Muscle layer of duodenum (tissue), 2 donors: ENCODE measurements around the gene RBPMS2.
A peak's percentile ranks its signal among the peaks of the same experiment; 100 is the strongest.

ENCODE experiments used
- H3K27ac ChIP-seq: one replicate; pipeline ENCODE4 v1.7.0; 2013; ENCODE audit warnings: mild to moderate bottlenecking, low read length
- H3K27me3 ChIP-seq: one replicate; pipeline ENCODE4 v1.7.0; 2013; ENCODE audit warnings: low read depth, mild to moderate bottlenecking, control low read depth, low read length
- H3K36me3 ChIP-seq, 2 donors: one replicate each; pipeline ENCODE4 v1.7.0; 2013; ENCODE audit warnings: low read length in 2 of 2, control low read depth in 1 of 2, mild to moderate bottlenecking in 1 of 2; ENCODE audit not compliant: insufficient read depth in 2 of 2, control insufficient read depth in 1 of 2
- H3K4me1 ChIP-seq, 2 donors: one replicate each; pipeline ENCODE4 v1.7.0; 2013; ENCODE audit warnings: low read length in 2 of 2, mild to moderate bottlenecking in 2 of 2, control low read depth in 1 of 2, moderate library complexity in 1 of 2; ENCODE audit not compliant: insufficient read depth in 2 of 2, control insufficient read depth in 1 of 2
- H3K4me3 ChIP-seq, 2 donors: one replicate each; pipeline ENCODE4 v1.7.0; 2013; ENCODE audit warnings: low read length in 2 of 2, low read depth in 1 of 2, mild to moderate bottlenecking in 1 of 2
- H3K9me3 ChIP-seq, 2 donors: one replicate each; pipeline ENCODE4 v1.7.0; 2013; ENCODE audit warnings: low read length in 2 of 2, control low read depth in 1 of 2, mild to moderate bottlenecking in 1 of 2; ENCODE audit not compliant: control insufficient read depth in 1 of 2
- donor health status: healthy.

RBPMS2 gene

DNA sequence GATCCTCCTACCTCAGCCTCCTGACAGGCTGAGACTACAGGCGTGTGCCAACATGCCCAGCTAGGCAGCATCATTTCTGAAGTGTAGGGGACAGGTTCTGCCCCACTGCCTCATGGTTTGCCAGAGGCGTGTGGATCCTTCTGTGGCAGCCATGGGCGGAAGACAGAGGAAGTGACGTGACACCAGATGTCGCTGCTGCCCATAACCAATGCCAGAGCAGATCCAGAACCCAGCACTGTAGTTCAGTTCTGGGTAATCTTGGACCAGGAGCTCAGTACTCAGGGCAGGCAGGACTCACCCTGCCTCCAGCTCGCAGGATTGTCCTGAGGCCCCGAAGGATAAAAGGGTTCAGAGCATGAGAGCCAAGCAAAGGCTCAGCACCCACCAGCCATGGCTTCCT, 8.2 kb downstream of the RBPMS2 start:
- Histone ChIP-seq H3K4me1 (peaks cover 0 to 6% of the 10 kb centered on the region in 2 donors), H3K36me3 (no peaks in the 10 kb centered on the region), H3K27ac (no peak overlapping the region), H3K9me3 (no peaks in the 10 kb centered on the region), H3K27me3 (no peaks in the 10 kb centered on the region), H3K4me3 (no peak overlapping the region)

DNA sequence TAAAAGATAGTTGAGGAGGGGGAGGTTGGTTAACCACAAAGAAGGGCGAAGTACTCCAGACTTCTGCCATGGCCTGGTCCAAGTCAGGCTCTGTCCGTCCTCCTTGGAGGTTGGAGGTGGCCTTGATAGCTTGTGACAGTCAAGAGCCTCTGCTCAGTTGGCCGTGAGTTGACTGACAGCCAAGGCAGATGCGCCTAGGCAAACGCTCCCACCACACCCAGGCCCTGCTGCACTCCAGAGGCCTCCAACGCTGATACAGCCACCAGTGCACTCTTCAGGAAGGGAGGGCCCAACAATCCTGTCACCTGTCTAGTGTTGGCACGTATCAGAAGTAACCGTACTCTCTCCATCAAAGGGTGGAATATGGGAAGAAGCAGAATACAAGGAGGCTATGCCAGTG, 9.3 kb downstream of the RBPMS2 start:
- Histone ChIP-seq H3K36me3 (no peaks in the 10 kb centered on the region), H3K27ac (no peak overlapping the region), H3K4me3 (no peak overlapping the region), H3K4me1 (peaks cover 0 to 11% of the 10 kb centered on the region in 2 donors), H3K9me3 (no peaks in the 10 kb centered on the region), H3K27me3 (no peaks in the 10 kb centered on the region)

DNA sequence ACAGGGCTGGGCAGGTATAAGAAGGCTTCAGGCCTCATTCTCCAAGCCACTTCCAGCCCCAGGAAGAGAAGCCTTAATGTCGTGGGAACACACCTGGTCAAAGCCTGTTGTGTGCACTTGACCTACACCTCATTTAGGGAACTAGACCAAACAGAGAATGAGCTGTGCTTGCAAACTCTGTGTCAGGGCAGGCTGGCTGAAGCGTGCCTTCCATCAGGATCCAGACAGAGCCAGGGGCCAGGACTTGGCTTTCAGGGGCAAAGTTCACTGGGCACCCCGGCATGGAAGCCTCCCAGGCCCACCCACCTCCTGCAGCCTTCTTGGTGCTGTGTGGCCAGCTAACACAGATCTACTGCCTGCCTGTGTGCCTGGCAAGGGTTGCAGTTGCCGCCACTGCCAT, 11.5 kb downstream of the RBPMS2 start:
- peaks cover 0 to 21% of the 10 kb centered on the region in 2 donors for H3K4me1 ChIP-seq
- H3K9me3 ChIP-seq, result no peaks in the 10 kb centered on the region
- H3K27ac ChIP-seq, result peak overlapping the region; percentile 77
- H3K27me3 ChIP-seq, result no peaks in the 10 kb centered on the region
- no peaks in the 10 kb centered on the region for H3K36me3 ChIP-seq
- no peak overlapping the region for H3K4me3 ChIP-seq

DNA sequence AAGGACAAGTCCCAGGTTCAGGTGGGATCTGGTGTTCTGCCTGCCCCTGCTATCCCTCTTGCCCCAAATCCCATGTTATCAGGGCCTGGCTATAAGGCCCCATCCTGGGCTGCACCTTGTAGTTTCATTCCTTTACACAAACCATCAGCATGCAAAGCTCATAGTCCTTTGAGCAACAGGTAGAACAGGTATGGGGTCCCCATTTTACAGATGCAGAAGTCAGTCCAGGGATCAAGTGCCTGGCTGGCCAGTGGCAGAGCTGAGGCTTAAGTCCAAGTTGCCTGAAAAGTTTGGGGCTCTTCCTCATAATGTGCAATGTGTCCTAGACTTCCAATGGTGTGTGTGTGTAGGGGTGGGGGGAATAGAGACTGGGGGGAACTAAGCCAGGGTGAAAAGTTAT, 11.9 kb downstream of the RBPMS2 start:
- no peaks in the 10 kb centered on the region for H3K36me3 ChIP-seq
- peaks cover 0 to 21% of the 10 kb centered on the region in 2 donors for H3K4me1 ChIP-seq
- no peaks in the 10 kb centered on the region for H3K9me3 ChIP-seq
- no peaks in the 10 kb centered on the region for H3K27me3 ChIP-seq
- peak overlapping the region; percentile 77 for H3K27ac ChIP-seq
- no peak overlapping the region for H3K4me3 ChIP-seq

DNA sequence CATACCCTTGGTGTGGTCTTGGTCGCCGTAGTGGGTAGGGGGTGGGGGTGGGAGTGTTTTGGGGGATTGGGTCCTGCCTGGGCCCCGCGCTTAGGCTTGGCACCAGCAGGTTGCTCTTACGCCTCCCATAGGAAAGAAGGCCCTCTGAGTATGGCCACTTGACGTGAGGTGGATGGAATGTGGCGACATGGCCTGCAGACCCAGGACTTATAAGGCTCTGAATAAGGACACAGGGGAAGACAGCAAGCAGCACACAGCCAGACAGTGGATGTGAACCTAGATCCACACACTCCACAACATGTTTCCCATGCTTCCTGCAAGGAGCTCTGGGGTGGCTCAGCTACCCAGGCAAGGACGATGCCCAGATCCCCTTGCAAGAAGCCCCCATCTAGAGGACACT, 12.4 kb downstream of the RBPMS2 start:
- Histone ChIP-seq H3K27me3 (no peaks in the 10 kb centered on the region), H3K9me3 (no peaks in the 10 kb centered on the region), H3K4me1 (peaks cover 0 to 26% of the 10 kb centered on the region in 2 donors), H3K27ac (peak overlapping the region; percentile 77), H3K36me3 (no peaks in the 10 kb centered on the region), H3K4me3 (no peak overlapping the region)

DNA sequence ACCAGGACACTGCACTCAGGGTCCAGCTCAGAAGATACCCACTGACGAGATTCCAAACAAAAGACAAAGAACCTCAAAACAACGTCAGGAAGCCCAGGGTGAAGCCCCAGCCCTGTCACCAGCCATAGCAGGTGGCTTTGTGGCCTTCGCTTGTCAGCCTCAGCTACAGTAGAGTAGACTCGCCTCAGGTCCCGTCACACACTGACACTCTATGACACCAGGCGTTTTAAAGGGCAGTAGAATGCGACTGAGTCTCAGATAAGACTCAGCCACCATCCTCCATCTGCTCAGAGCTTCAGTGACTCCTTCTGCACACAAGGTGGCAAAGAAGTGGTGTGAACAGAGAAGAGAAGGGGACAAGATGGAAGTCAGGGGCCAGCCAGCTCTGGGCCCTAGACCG, 12.8 kb downstream of the RBPMS2 start:
- H3K27ac ChIP-seq, result peak overlapping the region; percentile 62
- no peaks in the 10 kb centered on the region for H3K9me3 ChIP-seq
- H3K27me3 ChIP-seq, result no peaks in the 10 kb centered on the region
- H3K4me3 ChIP-seq, result no peak overlapping the region
- H3K4me1 ChIP-seq, result peaks cover 0 to 28% of the 10 kb centered on the region in 2 donors
- no peaks in the 10 kb centered on the region for H3K36me3 ChIP-seq

DNA sequence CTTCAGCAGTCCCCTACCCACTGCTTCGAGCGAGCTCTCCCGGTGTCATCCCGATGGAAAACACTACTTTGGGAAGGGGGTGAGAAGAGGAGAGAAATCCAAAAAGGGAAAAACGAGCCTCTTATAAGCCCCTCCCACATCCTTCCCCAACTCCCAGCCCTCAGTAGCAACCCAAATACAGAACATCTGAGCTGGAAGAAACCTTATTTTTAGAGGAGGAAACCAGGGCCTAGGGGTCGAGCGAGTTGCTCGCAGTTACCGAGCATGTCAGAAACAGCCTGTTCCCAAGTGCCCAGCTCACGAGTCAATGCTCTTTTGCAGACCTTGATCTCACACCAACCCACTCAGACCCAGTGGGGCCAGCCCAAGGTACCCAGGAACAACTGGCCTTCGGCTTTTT, 14.2 kb downstream of the RBPMS2 start:
- H3K27me3 ChIP-seq, result no peaks in the 10 kb centered on the region
- no peak overlapping the region for H3K27ac ChIP-seq
- H3K4me1 ChIP-seq, result peaks cover 0 to 28% of the 10 kb centered on the region in 2 donors
- H3K36me3 ChIP-seq, result no peaks in the 10 kb centered on the region
- no peak overlapping the region for H3K4me3 ChIP-seq
- no peaks in the 10 kb centered on the region for H3K9me3 ChIP-seq

DNA sequence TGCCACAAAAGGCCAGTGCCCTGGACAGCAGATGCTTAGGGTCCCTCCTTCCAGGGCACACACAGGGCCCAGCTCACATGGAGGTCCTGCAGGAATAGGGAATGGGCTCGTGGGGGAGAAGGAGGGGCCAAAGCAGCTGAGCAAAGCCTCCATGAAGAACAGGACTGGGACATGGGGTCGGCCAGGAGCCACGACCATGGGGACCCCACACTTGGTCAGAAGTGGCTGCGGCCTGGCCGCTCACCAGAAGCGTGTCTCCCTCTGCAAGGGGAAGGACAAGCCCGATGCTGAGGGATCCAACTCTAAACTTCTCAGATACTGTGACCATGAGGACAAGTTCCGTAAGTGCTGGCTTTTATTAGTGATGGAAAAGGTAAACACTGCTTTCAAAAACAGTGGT, 15.3 kb downstream of the RBPMS2 start:
- Histone ChIP-seq H3K9me3 (no peaks in the 10 kb centered on the region), H3K36me3 (no peaks in the 10 kb centered on the region), H3K4me1 (peaks cover 0 to 33% of the 10 kb centered on the region in 2 donors), H3K27me3 (no peaks in the 10 kb centered on the region), H3K27ac (no peak overlapping the region), H3K4me3 (no peak overlapping the region)

DNA sequence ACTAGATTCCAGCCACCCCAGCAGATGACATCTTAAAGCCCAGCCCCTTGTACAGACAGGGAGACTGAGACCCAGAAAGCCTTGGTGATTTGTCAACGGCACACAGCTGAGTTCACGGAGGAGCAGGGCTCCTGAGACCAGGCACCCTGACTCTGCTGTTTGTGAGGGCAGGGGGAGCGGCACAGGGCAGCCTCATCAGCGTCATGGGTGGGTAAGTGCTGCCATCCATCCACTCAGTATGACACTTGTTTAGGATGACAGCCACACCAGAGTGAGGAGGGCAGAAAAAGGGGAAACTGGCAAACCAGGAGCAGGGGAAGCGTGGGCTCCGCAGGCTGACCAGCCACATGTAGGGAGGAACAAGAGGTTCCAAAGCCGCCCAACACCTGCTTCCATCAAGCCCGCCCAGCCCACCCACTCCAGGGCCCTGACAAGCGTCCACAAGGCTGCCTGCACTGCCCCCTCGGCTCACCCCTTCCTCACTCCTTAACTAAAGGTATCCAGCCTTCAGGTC, 19.9 kb downstream of the RBPMS2 start:
- Histone ChIP-seq H3K9me3 (no peaks in the 10 kb centered on the region), H3K4me1 (peaks cover 0 to 30% of the 10 kb centered on the region in 2 donors), H3K36me3 (no peaks in the 10 kb centered on the region), H3K27ac (peak overlapping the region; percentile 5), H3K4me3 (no peak overlapping the region), H3K27me3 (no peaks in the 10 kb centered on the region)

DNA sequence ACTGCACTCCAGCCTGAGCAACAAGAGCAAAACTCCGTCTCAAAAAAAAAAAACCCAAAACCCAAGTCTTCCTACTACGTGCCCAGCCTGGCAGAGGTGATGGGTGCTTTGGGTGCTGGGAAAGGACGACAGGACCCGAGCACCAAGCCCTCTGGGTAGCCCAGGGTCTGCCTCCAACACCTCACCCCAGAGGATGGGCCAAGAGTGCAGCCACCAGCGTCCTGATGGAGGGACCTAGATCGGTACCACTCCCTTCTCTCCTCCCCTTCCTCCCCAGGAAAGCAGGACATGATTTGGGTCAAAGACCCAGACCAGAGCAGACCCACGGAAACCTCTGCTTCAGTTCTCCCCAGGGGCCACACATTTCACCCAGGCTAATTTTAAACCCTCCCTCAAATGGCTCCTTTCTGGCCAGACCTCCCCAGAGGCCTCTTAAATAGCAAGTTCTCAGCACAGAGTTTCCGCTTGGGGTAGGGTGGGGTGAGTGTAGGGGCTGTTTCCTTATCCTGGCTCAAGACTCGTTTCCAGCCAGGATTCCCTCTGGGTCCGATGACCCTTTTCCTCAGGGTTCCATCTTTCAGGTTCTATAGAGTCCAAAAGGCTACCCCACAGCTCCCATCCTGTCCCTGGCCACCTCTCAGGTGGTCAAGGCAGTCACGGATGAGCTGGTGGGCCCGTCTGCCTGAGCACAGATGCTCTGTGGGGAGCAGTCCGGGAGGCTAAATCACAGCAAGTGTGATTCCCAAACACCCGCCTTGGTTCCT, 20.5 kb downstream of the RBPMS2 start:
- Histone ChIP-seq H3K36me3 (no peaks in the 10 kb centered on the region), H3K27ac (peak overlapping the region; percentile 5)

DNA sequence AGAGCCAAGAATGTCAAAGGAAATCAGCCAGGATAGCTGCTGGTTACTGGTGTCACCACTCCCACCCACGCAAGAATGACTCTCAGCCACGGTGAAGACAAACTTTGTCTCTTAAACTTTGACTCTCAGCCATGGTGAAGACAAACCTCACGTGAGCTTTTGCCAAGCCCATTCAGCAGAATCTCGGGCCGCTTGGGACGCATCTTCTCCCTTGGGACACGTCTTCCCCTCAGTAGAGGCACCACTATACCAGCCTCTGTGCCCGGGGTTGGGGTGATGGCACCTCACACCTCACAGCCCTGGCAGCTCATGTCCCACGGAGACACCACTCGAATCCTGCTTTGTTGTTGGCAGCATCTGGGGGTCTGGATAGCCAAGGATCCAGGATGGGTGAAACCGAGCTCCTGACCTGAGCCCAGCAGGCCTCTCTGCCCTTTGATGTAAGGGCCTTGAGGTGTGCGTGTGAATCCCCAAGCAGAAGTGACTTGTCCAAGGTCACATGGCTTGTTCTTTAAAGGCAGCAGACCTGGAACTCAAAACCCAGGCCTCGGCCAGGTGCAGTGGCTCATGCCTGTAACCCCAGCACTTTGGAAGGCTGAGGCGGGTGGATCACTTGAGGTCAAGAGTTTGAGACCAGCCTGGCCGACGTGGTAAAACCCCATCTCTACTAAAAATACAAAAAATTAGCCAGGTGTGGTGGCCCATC, 21.8 kb downstream of the RBPMS2 start:
- H3K4me1 ChIP-seq, result peaks cover 0 to 37% of the 10 kb centered on the region in 2 donors
- H3K27ac ChIP-seq, result no peak overlapping the region
- no peaks in the 10 kb centered on the region for H3K36me3 ChIP-seq
- no peaks in the 10 kb centered on the region for H3K27me3 ChIP-seq
- no peak overlapping the region for H3K4me3 ChIP-seq
- no peaks in the 10 kb centered on the region for H3K9me3 ChIP-seq

More for the DNA sequence above, 20.5 kb downstream of the RBPMS2 start:
- peaks cover 0 to 30% of the 10 kb centered on the region in 2 donors for H3K4me1 ChIP-seq
- no peak overlapping the region for H3K4me3 ChIP-seq
- H3K9me3 ChIP-seq, result no peaks in the 10 kb centered on the region
- no peaks in the 10 kb centered on the region for H3K27me3 ChIP-seq
